Suprapubic skin (tissue), 4 donors: ENCODE data around the gene ZFYVE26.

Source experiments
- CTCF ChIP-seq, 2 donors: fragments of 200-600 bp in 1 of 2; fragments of 450-650 bp in 1 of 2; sonication (generic) in 1 of 2; IDR thresholded peaks; one replicate each; pipeline ENCODE4 v1.5.1; 2016 to 2019; ENCODE audit warnings: antibody characterized with exemption in 2 of 2, mild to moderate bottlenecking in 1 of 2, moderate library complexity in 1 of 2
- EP300 ChIP-seq: sonication (generic); formaldehyde crosslinking; IDR thresholded peaks from one replicate; pipeline ENCODE4 v1.6.1; 2017; ENCODE audit warnings: antibody characterized with exemption
- POLR2A ChIP-seq, 2 donors: fragments of 450-650 bp; IDR thresholded peaks; one replicate each; pipeline ENCODE4 v1.6.1; 2017; ENCODE audit warnings: antibody characterized with exemption in 2 of 2, mild to moderate bottlenecking in 2 of 2, moderate library complexity in 2 of 2
- POLR2AphosphoS5 ChIP-seq, 3 donors: sonication (generic); formaldehyde crosslinking; IDR thresholded peaks; one replicate each; pipeline ENCODE4 v1.6.1; 2017; ENCODE audit warnings: antibody characterized with exemption in 3 of 3

GRCh38 chr14:67835596-67835995 is 19.2 kb upstream of the ZFYVE26 start:
- TF ChIP-seq POLR2AphosphoS5 (IDR thresholded peaks at IDR 0.05): no peak
- no peak for TF ChIP-seq CTCF (IDR thresholded peaks at IDR 0.05)
- no peak for TF ChIP-seq EP300
- TF ChIP-seq POLR2A (IDR thresholded peaks at IDR 0.05): no peak
